OCI-LY7 (cell line): ENCODE results near the gene MRPS12. TPM values are rescaled to one million over a fixed set of nuclear protein-coding genes. Genes with fewer than 3 reads are reported as not detected.

Source experiments
- BruUV-seq: library from RNA; stranded (reverse); fragments of 400-500 nt; replicated peaks from 2 replicates; lab custom pipeline; 2021; lab: Mats Ljungman, UMichigan
- CTCF ChIA-PET: fragments of 300-600 bp; sonication (Branson Sonifier 250); formaldehyde crosslinking; loops from one replicate; lab custom pipeline; 2022; ENCODE audit warnings: antibody characterized with exemption; ENCODE audit not compliant: unreplicated experiment; lab: Charles Lee
- POLR2A ChIA-PET: fragments of 300-600 bp; sonication (Branson Sonifier 250); formaldehyde crosslinking; loops from one replicate; lab custom pipeline; 2022; ENCODE audit warnings: antibody characterized with exemption; lab: Charles Lee
- DNase-seq: peaks from one replicate; pipeline ENCODE4 v3.0.0-alpha.2; 2015; ENCODE audit warnings: low spot score
- H2AFZ ChIP-seq: fragments of 200-600 bp; sonication (generic), shearing (Covaris generic); 2 replicates; pipeline ENCODE4 v1.6.1; 2014; ENCODE audit warnings: mild to moderate bottlenecking, antibody characterized with exemption, low read length, moderate library complexity
- H3K27ac ChIP-seq: fragments of 200-600 bp; sonication (generic); 2 replicates; pipeline ENCODE4 v1.5.1; 2014; ENCODE audit warnings: mixed run types, low read depth, mild to moderate bottlenecking, moderate library complexity, low read length, inconsistent platforms; ENCODE audit not compliant: poor library complexity, severe bottlenecking
- H3K36me3 ChIP-seq: fragments of 200-600 bp; sonication (generic); 2 replicates; pipeline ENCODE4 v1.6.1; 2014; ENCODE audit warnings: mild to moderate bottlenecking, antibody characterized with exemption, low read length, moderate library complexity, mixed read lengths; ENCODE audit not compliant: insufficient read depth
- H3K4me1 ChIP-seq: fragments of 200-600 bp; sonication (generic); 2 replicates; pipeline ENCODE4 v1.5.1; 2014; ENCODE audit warnings: mild to moderate bottlenecking, low read length; ENCODE audit not compliant: insufficient read depth, poor library complexity, severe bottlenecking
- H3K4me2 ChIP-seq: fragments of 200-600 bp; sonication (generic); 2 replicates; pipeline ENCODE4 v1.6.1; 2014; ENCODE audit warnings: mild to moderate bottlenecking, low read length
- H3K4me3 ChIP-seq: fragments of 200-600 bp; sonication (generic); 2 replicates; pipeline ENCODE4 v1.5.1; 2014; ENCODE audit warnings: mild to moderate bottlenecking, low read depth, low read length; ENCODE audit not compliant: poor library complexity, severe bottlenecking
- H3K79me2 ChIP-seq: fragments of 200-600 bp; sonication (generic); 2 replicates; pipeline ENCODE4 v1.6.1; 2016; ENCODE audit warnings: low read depth, mild to moderate bottlenecking, low read length, moderate library complexity, mixed read lengths; ENCODE audit not compliant: insufficient read depth
- H3K9me2 ChIP-seq: fragments of 200-600 bp; sonication (generic); 2 replicates; pipeline ENCODE4 v1.6.1; 2016; ENCODE audit warnings: mild to moderate bottlenecking, low read length, mixed read lengths; ENCODE audit not compliant: insufficient read depth
- H3K9me3 ChIP-seq: fragments of 200-600 bp; sonication (generic); 2 replicates; pipeline ENCODE4 v1.6.1; 2014; ENCODE audit warnings: mild to moderate bottlenecking, mixed run types, low read length, mixed read lengths
- H4K20me1 ChIP-seq: fragments of 200-600 bp; sonication (generic); 2 replicates; pipeline ENCODE4 v1.6.1; 2014; ENCODE audit warnings: mild to moderate bottlenecking, antibody characterized with exemption, low read length, moderate library complexity, mixed read lengths; ENCODE audit not compliant: insufficient read depth
- CTCF ChIP-seq: fragments of 200-600 bp; sonication (generic); conservative IDR thresholded peaks from 2 replicates; pipeline ENCODE4 v1.5.1; 2014; ENCODE audit warnings: mild to moderate bottlenecking, antibody characterized with exemption, low read length, moderate library complexity, mixed read lengths
- EZH2phosphoT487 ChIP-seq: fragments of 200-600 bp; sonication (generic); IDR thresholded peaks from 2 replicates; pipeline ENCODE4 v1.6.1; 2018; ENCODE audit warnings: low read depth, borderline replicate concordance, mild to moderate bottlenecking, mixed run types, antibody characterized with exemption, low read length, moderate library complexity, mixed read lengths
- intact Hi-C: fragments of 100-400 bp; cut with micrococcal nuclease; formaldehyde crosslinking; loops from one replicate; pipeline ENCODE4 v1.10.0; 2022; ENCODE audit not compliant: unreplicated experiment
- total RNA-seq, 2 experiments: library from RNA; depleted of rRNA in 1 of 2; stranded (reverse); fragments of >200 nt in 1 of 2; shearing (Covaris generic) in 1 of 2; gene quantifications; 2 replicates each; pipeline ENCODE4 v1.2.3, GENCODE V29; 2014 to 2022

MRPS12 gene
- total RNA-seq, 2 experiments from 2014 or later, result 63.5 to 74.6 TPM

GRCh38 chr19:38941979-38942378, 11.2 kb downstream of the MRPS12 start:
- DNase-seq, result no peak
- intact Hi-C loops, result no loop called here
- ChIA-PET POLR2A (no interaction called here), CTCF (no interaction called here)
- BruUV-seq, result no TSS peak
- no peaks in the 10 kb centered on the region for H3K4me1 ChIP-seq
- no peak overlapping the region for H3K4me2 ChIP-seq
- no peak overlapping the region for H2AFZ ChIP-seq
- H3K4me3 ChIP-seq, result no peak overlapping the region
- no peaks in the 10 kb centered on the region for H3K79me2 ChIP-seq
- H3K36me3 ChIP-seq, result no peaks in the 10 kb centered on the region
- TF ChIP-seq CTCF (no peak), EZH2phosphoT487 (no peak)
- no peak overlapping the region for H3K27ac ChIP-seq
- no peaks in the 10 kb centered on the region for H3K9me3 ChIP-seq
- no peaks in the 10 kb centered on the region for H3K9me2 ChIP-seq
- no peaks in the 10 kb centered on the region for H4K20me1 ChIP-seq

GRCh38 chr19:38942471-38943181, 11.9 kb downstream of the MRPS12 start:
- H3K4me1 ChIP-seq, result no peaks in the 10 kb centered on the region
- no peaks in the 10 kb centered on the region for H4K20me1 ChIP-seq
- H2AFZ ChIP-seq, result no peak overlapping the region
- no peak overlapping the region for H3K4me2 ChIP-seq
- CTCF ChIA-PET, result no interaction called here
- POLR2A ChIA-PET, result no interaction called here
- H3K79me2 ChIP-seq, result no peaks in the 10 kb centered on the region
- no peak for TF ChIP-seq CTCF
- intact Hi-C loops, result no loop called here
- no peak overlapping the region for H3K27ac ChIP-seq
- H3K36me3 ChIP-seq, result no peaks in the 10 kb centered on the region
- no peak overlapping the region for H3K4me3 ChIP-seq
- no TSS peak for BruUV-seq
- no peaks in the 10 kb centered on the region for H3K9me3 ChIP-seq
- H3K9me2 ChIP-seq, result no peaks in the 10 kb centered on the region
- no peak for DNase-seq

- H3K79me2 ChIP-seq, result no peaks in the 10 kb centered on the region
- no peak for DNase-seq
- no peaks in the 10 kb centered on the region for H4K20me1 ChIP-seq
- no peaks in the 10 kb centered on the region for H3K36me3 ChIP-seq
- ChIA-PET POLR2A (no interaction called here), CTCF (no interaction called here)
- H3K27ac ChIP-seq, result no peak overlapping the region
- H2AFZ ChIP-seq, result no peak overlapping the region
- TF ChIP-seq EZH2phosphoT487 (no peak), CTCF (no peak)
- no peaks in the 10 kb centered on the region for H3K9me2 ChIP-seq
- H3K4me2 ChIP-seq, result no peak overlapping the region
- no peak overlapping the region for H3K4me3 ChIP-seq
- intact Hi-C loops, result no loop called here
- no peaks in the 10 kb centered on the region for H3K4me1 ChIP-seq
- BruUV-seq, result no TSS peak
- no peaks in the 10 kb centered on the region for H3K9me3 ChIP-seq
Observed at GRCh38 chr19:38944981-38945506, 14.3 kb downstream of the MRPS12 start.
